ENCODE data around the gene VWCE. TPM values are rescaled to one million over a fixed set of nuclear protein-coding genes. Genes with fewer than 3 reads are reported as not detected.

Gene VWCE
- total RNA-seq, 3 donors from 2014 or later = 0.17 to 1.9 (median 0.55) TPM

- peaks cover 16% of the 10 kb centered on the region for H3K36me3 ChIP-seq (ENCODE audit: low read depth)
- no peak overlapping the region for H3K4me3 ChIP-seq
- peaks cover 18% of the 10 kb centered on the region for H3K4me1 ChIP-seq (ENCODE audit: low read depth)
- no peak for DNase-seq
- ATAC-seq = no peak
- no peak for TF ChIP-seq CTCF (IDR thresholded peaks at IDR 0.05)
- intact Hi-C loops (cut with DNase I, micrococcal nuclease) = no loop called here
- no peaks in the 10 kb centered on the region for H3K9me3 ChIP-seq
These were observed 3.6 kb upstream of the VWCE start for GRCh38 chr11:61298663-61299244.

- H3K4me1 ChIP-seq (ENCODE audit: low read depth) = peaks cover 19% of the 10 kb centered on the region
- H3K36me3 ChIP-seq (ENCODE audit: low read depth) = peaks cover 16% of the 10 kb centered on the region
- no peak for TF ChIP-seq CTCF (IDR thresholded peaks at IDR 0.05)
- H3K9me3 ChIP-seq = no peaks in the 10 kb centered on the region
- no peak for DNase-seq
- ATAC-seq = no peak
- intact Hi-C loops (cut with DNase I, micrococcal nuclease) = no loop called here
- H3K4me3 ChIP-seq = no peak overlapping the region
These were observed 2.6 kb upstream of the VWCE start for GRCh38 chr11:61297746-61298145.

GRCh38 chr11:61297341-61297740 is 2.2 kb upstream of the VWCE start:
- intact Hi-C loops (cut with DNase I, micrococcal nuclease) = no loop called here
- Histone ChIP-seq H3K4me3 (no peak overlapping the region), H3K36me3 (ENCODE audit: low read depth) (peaks cover 12% of the 10 kb centered on the region), H3K9me3 (no peaks in the 10 kb centered on the region), H3K4me1 (ENCODE audit: low read depth) (peaks cover 19% of the 10 kb centered on the region)
- ATAC-seq (no peak), DNase-seq (no peak)
- no peak for TF ChIP-seq CTCF (IDR thresholded peaks at IDR 0.05)

- Histone ChIP-seq H3K4me3 (no peak overlapping the region), H3K4me1 (ENCODE audit: low read depth) (peaks cover 19% of the 10 kb centered on the region), H3K9me3 (no peaks in the 10 kb centered on the region), H3K36me3 (ENCODE audit: low read depth) (peaks cover 5% of the 10 kb centered on the region)
- no peak for DNase-seq
- TF ChIP-seq CTCF (IDR thresholded peaks at IDR 0.05) = no peak
- peak; percentile 2 for ATAC-seq
- intact Hi-C loops (cut with DNase I, micrococcal nuclease) = no loop called here
These were observed 445 bp upstream of the VWCE start for GRCh38 chr11:61295596-61295926.

GRCh38 chr11:61293867-61294716 is 1.0 kb downstream of the VWCE start:
- DNase-seq (peak; percentile 14 to 61 (median 37)), ATAC-seq (peak; percentile 48)
- no peaks in the 10 kb centered on the region for H3K36me3 ChIP-seq (ENCODE audit: low read depth)
- intact Hi-C loops (cut with DNase I, micrococcal nuclease) = no loop called here
- no peaks in the 10 kb centered on the region for H3K9me3 ChIP-seq
- no peak for TF ChIP-seq CTCF (IDR thresholded peaks at IDR 0.05)
- peaks cover 19% of the 10 kb centered on the region for H3K4me1 ChIP-seq (ENCODE audit: low read depth)
- no peak overlapping the region for H3K4me3 ChIP-seq

Data from mucosa of descending colon (tissue), 3 donors.